Naive thymus-derived CD4-positive, alpha-beta T cell (primary cell): ENCODE data around the gene ZP4. TPM values are rescaled to one million over a fixed set of nuclear protein-coding genes. Genes with fewer than 3 reads are reported as not detected.

Experiments used
- ATAC-seq: fragments of 150-1000 bp; cut with Tn5 transposase; 2 replicates; pipeline ENCODE4 v1.10.0; 2021; ENCODE audit warnings: mild to moderate bottlenecking, moderate library complexity
- CTCF ChIA-PET: fragments of 350-600 bp; sonication (Branson Sonifier 250); formaldehyde crosslinking; loops from one replicate; lab custom pipeline; 2021; ENCODE audit warnings: antibody characterized with exemption; lab: Charles Lee
- POLR2A ChIA-PET: fragments of 350-600 bp; sonication (Branson Sonifier 250); formaldehyde crosslinking; loops from one replicate; lab custom pipeline; 2021; ENCODE audit warnings: antibody characterized with exemption, inconsistent platforms; lab: Charles Lee
- DNase-seq, 9 donors: peaks; one replicate each; pipeline versions ENCODE4 v3.0.0 to v3.0.0-alpha.2; 2020 to 2022; ENCODE audit warnings: mixed read lengths in 1 of 9
- H3K27ac ChIP-seq: one replicate; pipeline ENCODE4 v1.7.0; 2013; ENCODE audit warnings: mild to moderate bottlenecking, low read depth, low read length, moderate library complexity
- H3K27me3 ChIP-seq, 2 donors: one replicate each; pipeline ENCODE4 v1.7.0; 2013; ENCODE audit warnings: low read length in 2 of 2, mild to moderate bottlenecking in 2 of 2, moderate library complexity in 2 of 2; ENCODE audit not compliant: control insufficient read depth in 2 of 2, insufficient read depth in 2 of 2
- H3K36me3 ChIP-seq, 3 experiments: 1 replicate in 2 of 3; 2 replicates in 1 of 3; pipeline ENCODE4 v1.7.0; 2013; ENCODE audit warnings: low read length in 3 of 3, mild to moderate bottlenecking in 3 of 3, moderate library complexity in 1 of 3; ENCODE audit not compliant: insufficient read depth in 3 of 3, control insufficient read depth in 2 of 3
- H3K4me1 ChIP-seq, 2 donors: one replicate each; pipeline ENCODE4 v1.7.0; 2013; ENCODE audit warnings: low read length in 2 of 2, mild to moderate bottlenecking in 2 of 2, moderate library complexity in 1 of 2; ENCODE audit not compliant: control insufficient read depth in 2 of 2, insufficient read depth in 2 of 2
- H3K4me3 ChIP-seq: 2 replicates; pipeline ENCODE4 v1.7.0; 2013; ENCODE audit warnings: mild to moderate bottlenecking, low read length
- H3K9me3 ChIP-seq, 3 experiments: 1 replicate in 2 of 3; 2 replicates in 1 of 3; pipeline ENCODE4 v1.7.0; 2013; ENCODE audit warnings: low read length in 3 of 3; ENCODE audit not compliant: control insufficient read depth in 2 of 3
- H3K27ac Mint-ChIP-seq, 9 donors: one replicate each; pipeline ENCODE4 v1.8.0; 2020 to 2022; ENCODE audit warnings: mixed read lengths in 9 of 9, mild to moderate bottlenecking in 8 of 9, moderate library complexity in 5 of 9, inconsistent platforms in 2 of 9
- H3K27me3 Mint-ChIP-seq, 5 donors: one replicate each; pipeline ENCODE4 v1.8.0; 2021 to 2022; ENCODE audit warnings: mixed read lengths in 5 of 5, mild to moderate bottlenecking in 1 of 5
- H3K36me3 Mint-ChIP-seq, 5 donors: one replicate each; pipeline ENCODE4 v1.8.0; 2020 to 2022; ENCODE audit warnings: mixed read lengths in 5 of 5, mild to moderate bottlenecking in 3 of 5, inconsistent platforms in 1 of 5
- H3K4me1 Mint-ChIP-seq, 7 donors: one replicate each; pipeline ENCODE4 v1.8.0; 2020 to 2022; ENCODE audit warnings: mixed read lengths in 7 of 7, mild to moderate bottlenecking in 3 of 7, inconsistent platforms in 1 of 7
- H3K4me3 Mint-ChIP-seq, 10 donors: one replicate each; pipeline ENCODE4 v1.8.0; 2020 to 2022; ENCODE audit warnings: mild to moderate bottlenecking in 10 of 10, mixed read lengths in 10 of 10, moderate library complexity in 6 of 10, inconsistent platforms in 2 of 10
- H3K9me3 Mint-ChIP-seq, 11 donors: one replicate each; pipeline ENCODE4 v1.8.0; 2020 to 2022; ENCODE audit warnings: mixed read lengths in 11 of 11, mild to moderate bottlenecking in 4 of 11, inconsistent platforms in 1 of 11, moderate library complexity in 1 of 11
- intact Hi-C, 2 donors: fragments of 100-400 bp; cut with micrococcal nuclease; formaldehyde crosslinking; loops; one replicate each; pipeline ENCODE4 v1.15.1; 2023
- polyA plus RNA-seq, 2 donors: library from polyadenylated mRNA; unstranded; fragments of 300-500 nt; fragmentation: Illumina TruSeq; gene quantifications; one replicate each; pipeline ENCODE4 v1.2.3, GENCODE V29; 2021
- total RNA-seq, 6 experiments: library from RNA in 5 of 6; stranded (reverse) in 5 of 6; gene quantifications; 1 replicate in 5 of 6; 2 replicates in 1 of 6; pipeline ENCODE4 v1.2.3 and lab custom pipeline; 2021 to 2026

The ZP4 gene
- total and polyA plus RNA-seq, 7 experiments from 2014 or later, result not detected

DNA sequence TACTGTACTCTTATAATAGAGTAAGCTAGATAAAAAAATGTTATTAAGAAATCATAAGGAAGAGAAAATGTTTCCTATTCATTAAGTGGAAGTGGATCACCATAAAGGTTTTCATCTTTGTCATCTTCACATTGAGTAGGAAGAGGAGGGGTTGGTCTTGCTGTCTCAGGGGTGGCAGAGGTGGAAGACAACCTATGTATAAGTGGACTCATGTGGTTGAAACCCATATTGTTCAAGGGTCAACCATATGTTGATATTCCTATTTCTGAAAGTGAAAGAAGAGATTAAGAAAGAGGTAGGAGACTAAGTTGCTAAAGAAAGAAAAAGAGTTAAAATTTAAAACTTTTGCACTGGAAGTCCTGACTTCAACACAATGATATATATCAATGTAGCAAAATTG lies 4.9 kb upstream of the ZP4 start:
- H3K36me3 ChIP-seq, result no peaks in the 10 kb centered on the region
- H3K4me1 Mint-ChIP-seq, result no peaks in the 10 kb centered on the region
- no peaks in the 10 kb centered on the region for H3K9me3 ChIP-seq
- intact Hi-C loops, result no loop called here
- H3K9me3 Mint-ChIP-seq, result peaks cover 0 to 7% (median 0%) of the 10 kb centered on the region in 11 donors
- POLR2A ChIA-PET, result no interaction called here
- CTCF ChIA-PET, result no interaction called here
- no peak overlapping the region for H3K4me3 Mint-ChIP-seq
- H3K27ac Mint-ChIP-seq, result no peak overlapping the region
- peaks cover 0 to 5% (median 0%) of the 10 kb centered on the region in 5 donors for H3K27me3 Mint-ChIP-seq
- H3K4me3 ChIP-seq, result no peak overlapping the region
- no peaks in the 10 kb centered on the region for H3K4me1 ChIP-seq
- H3K27me3 ChIP-seq, result no peaks in the 10 kb centered on the region
- no peak for ATAC-seq
- no peaks in the 10 kb centered on the region for H3K36me3 Mint-ChIP-seq
- no peak overlapping the region for H3K27ac ChIP-seq
- DNase-seq, result no peak

DNA sequence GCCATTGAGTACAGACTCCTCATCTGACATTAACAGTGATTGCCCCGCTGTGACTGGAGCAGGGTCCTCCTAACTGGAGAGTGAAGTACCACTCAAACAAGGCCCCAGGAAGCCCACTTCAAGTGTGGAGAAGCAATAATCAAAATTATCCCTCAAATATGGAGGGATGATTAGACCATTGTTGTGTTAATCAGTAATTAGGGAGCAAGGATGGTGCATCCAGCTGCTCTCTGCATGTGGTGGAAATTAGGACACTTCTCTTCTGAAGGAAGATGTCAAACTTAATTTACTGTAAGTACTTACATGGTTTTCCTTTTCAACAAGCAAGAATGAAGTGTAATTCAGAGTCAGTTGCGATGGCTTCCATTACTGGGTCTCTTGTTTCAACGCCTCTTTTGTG lies 3.4 kb upstream of the ZP4 start:
- H3K4me1 Mint-ChIP-seq, result no peaks in the 10 kb centered on the region
- Histone ChIP-seq H3K4me3 (no peak overlapping the region), H3K27ac (no peak overlapping the region), H3K9me3 (no peaks in the 10 kb centered on the region), H3K27me3 (no peaks in the 10 kb centered on the region), H3K4me1 (no peaks in the 10 kb centered on the region), H3K36me3 (no peaks in the 10 kb centered on the region)
- peaks cover 0 to 6% (median 2%) of the 10 kb centered on the region in 11 donors for H3K9me3 Mint-ChIP-seq
- no peak for ATAC-seq
- H3K27me3 Mint-ChIP-seq, result no peaks in the 10 kb centered on the region
- H3K27ac Mint-ChIP-seq, result no peak overlapping the region
- H3K4me3 Mint-ChIP-seq, result no peak overlapping the region
- H3K36me3 Mint-ChIP-seq, result no peaks in the 10 kb centered on the region
- POLR2A ChIA-PET, result no interaction called here
- CTCF ChIA-PET, result no interaction called here
- intact Hi-C loops, result no loop called here
- DNase-seq, result no peak

GRCh38 chr1:237891979-237892378 lies 1.3 kb upstream of the ZP4 start:
- H3K4me1 ChIP-seq, result no peaks in the 10 kb centered on the region
- Mint-ChIP-seq H3K27ac (no peak overlapping the region), H3K4me1 (no peaks in the 10 kb centered on the region), H3K4me3 (no peak overlapping the region), H3K9me3 (peaks cover 0 to 6% (median 2%) of the 10 kb centered on the region in 11 donors), H3K27me3 (no peaks in the 10 kb centered on the region), H3K36me3 (no peaks in the 10 kb centered on the region)
- H3K9me3 ChIP-seq, result no peaks in the 10 kb centered on the region
- H3K4me3 ChIP-seq, result no peak overlapping the region
- no peaks in the 10 kb centered on the region for H3K36me3 ChIP-seq
- POLR2A ChIA-PET, result no interaction called here
- DNase-seq (no peak), ATAC-seq (no peak)
- intact Hi-C loops, result no loop called here
- no peak overlapping the region for H3K27ac ChIP-seq
- no peaks in the 10 kb centered on the region for H3K27me3 ChIP-seq
- CTCF ChIA-PET, result no interaction called here

DNA sequence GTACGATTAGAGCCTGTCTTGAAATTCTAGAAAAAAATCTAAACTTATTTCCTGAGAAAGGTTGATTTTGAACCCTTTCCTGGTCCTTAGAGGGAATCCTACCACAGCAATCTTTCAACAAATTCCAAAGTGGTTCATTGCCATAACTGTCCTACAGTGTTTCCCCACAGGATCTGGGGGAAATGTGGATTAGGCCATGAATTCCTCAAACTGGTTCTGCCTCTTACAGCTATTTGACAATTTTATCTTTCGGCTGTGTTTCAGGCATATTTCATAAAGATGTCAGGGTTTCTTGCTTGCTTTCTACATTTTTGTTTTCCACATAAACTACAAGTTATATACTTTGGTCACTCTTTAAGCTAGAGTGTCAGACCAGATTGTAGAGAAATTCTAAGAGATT lies 544 bp upstream of the ZP4 start:
- Histone ChIP-seq H3K36me3 (no peaks in the 10 kb centered on the region), H3K27me3 (no peaks in the 10 kb centered on the region), H3K27ac (no peak overlapping the region), H3K4me1 (no peaks in the 10 kb centered on the region), H3K4me3 (no peak overlapping the region), H3K9me3 (no peaks in the 10 kb centered on the region)
- ChIA-PET POLR2A (no interaction called here), CTCF (no interaction called here)
- Mint-ChIP-seq H3K4me3 (no peak overlapping the region), H3K27me3 (no peaks in the 10 kb centered on the region), H3K36me3 (no peaks in the 10 kb centered on the region), H3K27ac (no peak overlapping the region), H3K9me3 (peaks cover 0 to 6% (median 2%) of the 10 kb centered on the region in 11 donors), H3K4me1 (no peaks in the 10 kb centered on the region)
- ATAC-seq, result no peak
- DNase-seq, result no peak
- intact Hi-C loops, result no loop called here

DNA sequence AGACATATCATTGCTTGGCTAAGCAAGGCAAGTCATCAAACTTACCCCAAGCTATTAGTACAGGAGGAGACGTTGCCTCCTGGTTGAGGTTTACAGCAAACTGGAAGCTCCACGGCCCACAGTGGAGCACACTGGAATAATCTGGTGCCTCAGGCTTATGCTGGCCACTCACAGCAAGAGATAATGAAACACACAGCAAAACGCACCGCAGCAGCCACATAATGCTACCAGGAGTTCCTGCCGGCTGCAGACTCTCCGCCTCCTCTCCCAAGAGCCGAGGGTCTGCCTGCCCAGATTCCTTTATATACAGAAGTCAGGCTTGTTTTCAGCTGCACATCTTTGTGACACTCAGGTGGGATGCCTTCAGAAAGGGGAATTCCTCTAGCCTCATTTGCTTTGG lies 306 bp downstream of the ZP4 start:
- no peaks in the 10 kb centered on the region for H3K27me3 ChIP-seq
- H3K9me3 ChIP-seq, result no peaks in the 10 kb centered on the region
- POLR2A ChIA-PET, result no interaction called here
- H3K36me3 Mint-ChIP-seq, result no peaks in the 10 kb centered on the region
- H3K4me3 Mint-ChIP-seq, result no peak overlapping the region
- H3K36me3 ChIP-seq, result no peaks in the 10 kb centered on the region
- H3K27ac Mint-ChIP-seq, result no peak overlapping the region
- intact Hi-C loops, result no loop called here
- ATAC-seq (no peak), DNase-seq (no peak)
- no peak overlapping the region for H3K27ac ChIP-seq
- CTCF ChIA-PET, result no interaction called here
- no peaks in the 10 kb centered on the region for H3K4me1 Mint-ChIP-seq
- no peaks in the 10 kb centered on the region for H3K4me1 ChIP-seq
- peaks cover 0 to 6% (median 2%) of the 10 kb centered on the region in 11 donors for H3K9me3 Mint-ChIP-seq
- no peak overlapping the region for H3K4me3 ChIP-seq
- H3K27me3 Mint-ChIP-seq, result no peaks in the 10 kb centered on the region

DNA sequence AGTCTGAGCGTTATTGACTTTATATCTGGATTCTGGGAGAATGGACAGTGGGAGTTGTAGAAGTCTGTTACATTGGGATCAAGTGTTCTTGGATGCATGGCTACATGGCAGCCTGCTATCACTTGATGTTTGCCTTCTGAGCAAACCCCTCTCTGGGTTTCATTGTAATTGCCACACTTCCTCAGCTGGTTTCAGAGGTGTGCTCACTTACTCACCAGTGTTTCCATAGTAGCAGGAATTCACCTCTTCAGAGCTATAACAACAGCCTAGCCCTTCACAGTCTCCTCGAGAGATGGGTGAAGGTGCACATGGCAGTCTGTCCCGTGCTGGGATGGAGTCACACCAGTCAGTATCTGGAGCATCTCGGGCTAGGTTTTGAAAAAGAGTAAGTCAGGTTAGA lies 2.6 kb downstream of the ZP4 start:
- peaks cover 0 to 8% (median 3%) of the 10 kb centered on the region in 11 donors for H3K9me3 Mint-ChIP-seq
- intact Hi-C loops, result no loop called here
- DNase-seq, result no peak
- H3K27me3 Mint-ChIP-seq, result peaks cover 0 to under 1% (median 0%) of the 10 kb centered on the region in 5 donors
- Histone ChIP-seq H3K4me3 (no peak overlapping the region), H3K9me3 (peaks cover 0 to 3% (median 0%) of the 10 kb centered on the region in 3 experiments), H3K27ac (no peak overlapping the region), H3K36me3 (no peaks in the 10 kb centered on the region), H3K4me1 (no peaks in the 10 kb centered on the region), H3K27me3 (no peaks in the 10 kb centered on the region)
- peaks cover 0 to under 1% (median 0%) of the 10 kb centered on the region in 5 donors for H3K36me3 Mint-ChIP-seq
- H3K4me1 Mint-ChIP-seq, result no peaks in the 10 kb centered on the region
- no peak overlapping the region for H3K27ac Mint-ChIP-seq
- CTCF ChIA-PET, result no interaction called here
- POLR2A ChIA-PET, result no interaction called here
- no peak for ATAC-seq
- H3K4me3 Mint-ChIP-seq, result no peak overlapping the region

DNA sequence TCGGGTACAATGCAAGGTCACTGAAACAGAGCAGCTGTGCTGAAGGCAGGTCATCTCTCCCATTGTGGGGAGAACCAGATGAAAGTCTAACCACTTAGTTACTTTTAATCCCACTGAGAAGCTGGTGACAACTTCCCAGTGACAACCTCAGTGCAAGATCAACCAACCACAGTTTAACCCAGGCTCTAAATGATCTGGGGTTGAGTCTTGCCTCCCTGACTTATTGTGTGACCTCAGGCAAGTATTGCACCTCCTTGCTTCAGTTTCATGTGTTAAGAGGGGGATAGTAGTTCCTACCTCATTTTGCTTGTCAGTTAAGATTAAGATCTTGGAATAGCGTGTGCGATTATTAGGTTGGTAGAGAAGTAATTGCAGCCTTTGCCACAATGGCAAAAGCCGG lies 3.2 kb downstream of the ZP4 start:
- intact Hi-C loops, result no loop called here
- no peaks in the 10 kb centered on the region for H3K36me3 ChIP-seq
- peaks cover 0 to 3% (median 0%) of the 10 kb centered on the region in 3 experiments for H3K9me3 ChIP-seq
- DNase-seq (no peak), ATAC-seq (no peak)
- Mint-ChIP-seq H3K4me1 (no peaks in the 10 kb centered on the region), H3K27ac (no peak overlapping the region), H3K36me3 (peaks cover 0 to 3% (median 0%) of the 10 kb centered on the region in 5 donors), H3K4me3 (no peak overlapping the region), H3K9me3 (peaks cover 0 to 12% (median 5%) of the 10 kb centered on the region in 11 donors), H3K27me3 (peaks cover 0 to 4% (median 0%) of the 10 kb centered on the region in 5 donors)
- no peaks in the 10 kb centered on the region for H3K27me3 ChIP-seq
- H3K4me3 ChIP-seq, result no peak overlapping the region
- ChIA-PET CTCF (no interaction called here), POLR2A (no interaction called here)
- no peaks in the 10 kb centered on the region for H3K4me1 ChIP-seq
- no peak overlapping the region for H3K27ac ChIP-seq
